Fibroblast of peridontal ligament (primary cell): ENCODE data around the gene NR2C2AP.

Source experiments
- DNase-seq: peaks from one replicate; pipeline ENCODE4 v3.0.0-alpha.2; 2010; ENCODE audit errors: extremely low read depth

NR2C2AP gene

GRCh38 chr19:19214892-19215291 is 11.7 kb upstream of the NR2C2AP start:
- DNase-seq = peak; percentile 22

DNA sequence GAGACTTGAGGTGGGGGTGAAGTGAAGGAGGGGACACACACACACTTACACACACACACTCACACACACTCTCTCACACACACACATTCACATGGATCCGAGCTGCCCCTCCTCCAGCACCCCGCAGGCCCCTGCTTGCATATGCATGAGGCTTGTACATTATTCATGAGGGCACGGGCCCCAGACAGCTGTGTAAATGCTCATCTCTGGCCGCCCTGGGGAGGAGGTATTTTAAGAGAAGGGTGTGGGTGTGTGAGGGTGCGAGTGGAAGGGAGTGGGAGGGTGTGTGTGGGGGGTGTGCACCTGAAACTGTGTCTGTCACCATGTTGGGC is 10.9 kb upstream of the NR2C2AP start:
- DNase-seq = no peak

- DNase-seq = no peak
These were observed 10.4 kb upstream of the NR2C2AP start for GRCh38 chr19:19213426-19214158.

DNA sequence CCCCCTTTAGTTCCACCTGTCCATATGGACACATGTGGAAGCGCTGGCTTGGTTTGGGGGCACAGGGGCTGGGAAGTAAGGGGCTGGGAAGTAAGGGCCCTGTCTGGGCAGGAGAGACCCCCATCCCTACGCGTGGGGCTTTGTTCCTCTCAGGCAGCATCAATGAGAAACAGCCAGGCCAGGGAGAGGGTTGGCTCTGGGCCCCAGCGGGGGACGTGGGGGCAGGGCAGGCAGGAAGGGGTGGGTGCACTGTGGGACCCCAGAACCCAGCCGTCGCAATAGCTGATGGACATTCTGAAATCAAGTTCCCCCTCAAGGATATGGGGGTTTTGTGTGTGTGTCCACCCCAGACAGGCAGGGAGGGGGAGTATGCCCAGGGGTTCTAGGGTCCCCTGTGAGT is 9.7 kb upstream of the NR2C2AP start:
- DNase-seq = no peak

DNA sequence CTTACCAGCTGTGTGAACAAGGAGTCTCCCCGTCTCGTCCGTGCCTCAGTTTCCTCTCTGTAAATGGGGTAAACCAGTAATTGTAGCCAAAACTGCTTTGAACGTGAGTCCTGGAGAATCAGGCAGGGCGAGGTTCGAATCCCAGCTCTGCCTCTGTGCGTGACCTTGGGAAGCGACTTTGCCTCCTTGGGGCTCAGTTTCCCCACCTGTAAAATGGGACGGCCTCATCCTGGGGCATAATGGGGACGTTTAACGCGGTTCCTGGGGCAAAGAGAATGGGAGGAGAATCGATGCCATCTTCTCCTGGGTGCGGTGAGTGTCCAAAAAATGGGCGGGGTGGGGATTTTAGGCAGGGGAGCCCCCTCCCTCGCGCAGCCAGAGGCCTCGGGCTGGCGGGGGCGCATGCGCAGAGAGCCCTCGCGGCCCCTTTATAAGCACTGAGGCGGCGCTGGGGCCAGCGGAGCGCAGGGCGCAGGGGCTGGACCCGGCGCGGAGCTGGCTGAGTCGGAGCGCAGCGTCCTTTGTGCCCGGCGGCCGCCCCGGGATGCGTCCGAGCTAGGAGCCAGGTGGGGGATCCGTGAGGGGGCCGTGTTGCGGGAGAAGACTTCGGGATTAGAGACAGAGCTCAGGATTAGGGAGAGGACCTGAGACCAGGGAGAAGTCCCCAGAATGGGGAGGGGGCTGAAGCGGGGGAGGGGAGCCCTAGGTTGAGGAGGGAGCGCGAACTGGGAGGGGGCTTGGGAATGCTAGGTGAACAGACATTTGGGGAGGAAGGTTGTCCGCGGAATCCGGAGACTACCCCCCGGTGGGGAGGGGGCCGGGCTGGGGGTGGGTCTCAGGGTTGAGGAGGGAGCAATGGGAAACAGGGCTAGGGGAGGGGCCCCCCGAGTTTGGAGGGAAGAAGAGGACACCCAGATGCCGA is 8.5 kb upstream of the NR2C2AP start, which contains the start of gene NCAN:
Gene NCAN, plus strand, starts transcription at position 460 of the 922 bp plus-strand sequence. CDS start 4,996 bp downstream, outside the sequence.
- DNase-seq = no peak

DNA sequence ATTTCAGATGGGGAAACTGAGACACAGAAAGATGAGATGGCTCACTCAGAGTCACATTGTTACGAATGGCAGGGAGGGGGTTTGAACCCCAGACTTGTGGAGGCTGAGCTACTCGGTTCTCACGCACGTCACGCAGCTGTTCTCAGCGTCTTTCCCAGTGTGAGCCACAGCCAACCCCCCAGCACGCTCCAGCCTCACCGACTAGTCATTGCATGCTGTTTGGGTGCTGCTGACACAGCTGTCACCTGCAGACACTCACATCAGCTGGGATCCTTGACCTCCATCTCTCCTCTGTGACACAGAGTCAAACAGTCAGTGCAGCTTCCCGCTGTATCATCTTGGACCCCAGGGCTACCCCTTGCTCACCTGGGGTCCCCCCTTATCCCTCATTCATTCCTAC is 6.2 kb upstream of the NR2C2AP start:
- DNase-seq = no peak

GRCh38 chr19:19207637-19208572 is 4.7 kb upstream of the NR2C2AP start:
- no peak for DNase-seq

GRCh38 chr19:19206938-19207337 is 3.7 kb upstream of the NR2C2AP start:
- DNase-seq = no peak

DNA sequence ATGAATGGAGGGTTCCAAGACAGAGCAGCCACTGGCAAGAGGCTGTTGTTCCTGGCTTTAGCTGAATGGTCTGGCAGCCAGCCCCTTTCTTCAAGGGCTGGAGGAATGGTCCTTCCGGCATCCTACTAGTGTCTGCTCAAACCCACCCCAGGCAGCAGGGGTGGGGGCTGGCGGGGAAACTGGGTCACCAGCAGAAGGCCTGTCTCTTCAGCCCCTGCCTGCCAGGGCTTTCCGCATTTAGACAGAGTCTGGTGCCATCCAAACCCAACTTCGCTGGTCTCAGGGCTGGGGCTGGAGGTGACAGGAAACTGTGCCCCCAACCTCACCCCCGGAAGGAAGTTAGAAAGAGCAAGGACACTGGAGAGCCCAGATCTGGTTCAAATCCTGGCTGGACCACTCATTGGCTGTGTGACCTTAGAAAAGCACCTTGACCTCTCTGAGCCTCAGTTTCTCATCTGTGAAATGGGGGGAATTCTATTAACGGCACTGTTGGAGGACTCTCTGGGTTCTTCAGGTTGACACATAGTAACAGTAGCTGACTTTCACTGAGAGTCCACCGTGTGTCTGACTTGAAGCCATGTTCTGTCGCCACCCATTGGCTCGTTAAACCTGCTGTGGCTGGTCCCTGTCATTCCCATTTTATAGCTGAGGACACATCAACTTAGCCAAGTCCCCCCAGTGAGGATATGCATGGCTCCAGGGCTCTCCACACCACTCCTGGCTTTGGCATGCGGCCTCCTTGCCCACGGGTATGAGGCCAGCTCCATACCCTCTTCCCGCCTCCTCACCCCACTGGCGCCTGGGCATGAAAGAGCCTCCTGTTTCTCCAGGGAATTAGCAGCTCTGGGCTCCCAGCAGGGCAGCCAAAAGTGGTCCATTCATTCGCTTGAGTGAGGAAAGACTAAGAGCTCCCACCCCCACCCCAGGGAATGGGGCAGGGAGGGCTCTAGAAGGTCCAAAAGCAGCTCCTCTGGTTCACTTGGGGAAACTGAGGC is 2.5 kb upstream of the NR2C2AP start:
- no peak for DNase-seq

DNA sequence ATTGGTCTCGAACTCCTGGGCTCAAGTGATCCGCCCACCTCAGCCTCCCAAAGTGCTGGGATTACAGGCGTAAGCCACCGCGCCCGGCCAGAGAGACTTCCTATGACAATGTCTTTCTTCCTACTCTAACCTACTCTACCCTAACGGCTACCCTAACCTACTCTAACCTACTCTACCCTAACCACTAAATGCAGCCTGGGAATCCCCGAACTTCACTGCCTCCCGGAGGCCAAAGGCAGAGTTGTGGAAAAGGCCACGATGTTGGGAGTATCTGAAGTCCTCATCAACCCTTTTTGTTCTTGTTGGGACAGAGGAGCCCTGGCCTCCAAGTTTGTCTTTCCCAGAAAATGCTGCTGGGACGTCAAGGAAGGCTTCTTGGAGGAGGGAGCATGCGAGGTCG is 967 bp upstream of the NR2C2AP start:
- DNase-seq = no peak

DNA sequence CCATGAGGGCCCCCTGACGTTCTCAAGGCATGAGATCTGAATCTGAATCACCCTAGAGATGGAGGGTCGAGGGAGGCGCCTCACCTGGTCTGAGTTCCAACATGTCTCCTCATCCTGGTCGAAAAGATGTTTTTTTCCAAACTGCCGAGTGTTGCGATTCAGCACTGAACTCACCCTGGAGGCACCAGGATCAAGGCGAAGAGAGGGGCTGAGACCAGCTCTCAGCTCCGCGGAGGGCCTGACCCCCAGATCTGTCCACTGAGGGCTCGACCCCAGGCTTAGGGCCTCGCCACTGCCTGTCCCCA is 555 bp downstream of the NR2C2AP start:
- DNase-seq = no peak

DNA sequence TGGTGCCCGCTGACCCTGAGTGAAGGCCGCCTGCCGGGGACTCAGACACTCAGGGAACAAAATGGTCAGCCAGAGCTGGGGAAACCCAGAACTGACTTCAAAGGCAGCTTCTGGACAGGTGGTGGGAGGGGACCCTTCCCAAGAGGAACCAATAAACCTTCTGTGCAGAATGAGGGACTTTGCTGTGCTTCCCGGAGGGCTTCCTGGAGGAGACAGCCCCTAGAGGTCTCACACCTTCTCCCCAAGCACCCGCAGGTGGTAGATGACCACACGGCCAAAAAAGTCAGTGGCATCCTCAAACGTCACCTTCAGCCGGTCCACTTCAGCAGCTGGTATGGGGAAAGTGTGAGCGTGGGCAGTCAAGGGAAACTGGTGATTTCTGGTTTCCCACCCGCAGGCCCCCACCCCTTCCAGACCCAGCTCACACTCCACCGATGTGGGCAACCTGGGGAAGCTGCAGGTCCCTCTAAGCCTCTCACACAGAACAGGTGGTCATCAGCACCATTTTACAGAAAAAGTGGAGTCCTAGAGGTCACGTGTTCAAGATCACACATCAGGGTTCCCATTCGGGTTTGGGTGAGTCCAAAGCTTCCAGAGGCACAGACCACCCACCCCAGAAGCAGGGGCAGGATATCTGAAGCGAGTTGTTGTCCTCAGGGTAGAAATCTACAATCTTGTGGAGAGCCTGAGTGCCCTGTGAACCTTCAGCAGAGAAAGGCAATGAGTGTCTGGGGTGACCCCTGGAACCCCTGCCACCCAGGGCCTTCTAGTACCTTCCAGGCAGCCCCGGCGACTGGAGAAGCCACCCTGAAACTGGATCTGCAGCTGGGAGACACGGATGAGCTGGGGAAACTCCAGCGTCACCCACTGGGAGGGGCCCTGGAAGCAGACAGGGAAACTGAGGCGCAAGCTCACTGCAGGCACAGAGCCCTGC is 1.2 kb downstream of the NR2C2AP start:
- DNase-seq = no peak

DNA sequence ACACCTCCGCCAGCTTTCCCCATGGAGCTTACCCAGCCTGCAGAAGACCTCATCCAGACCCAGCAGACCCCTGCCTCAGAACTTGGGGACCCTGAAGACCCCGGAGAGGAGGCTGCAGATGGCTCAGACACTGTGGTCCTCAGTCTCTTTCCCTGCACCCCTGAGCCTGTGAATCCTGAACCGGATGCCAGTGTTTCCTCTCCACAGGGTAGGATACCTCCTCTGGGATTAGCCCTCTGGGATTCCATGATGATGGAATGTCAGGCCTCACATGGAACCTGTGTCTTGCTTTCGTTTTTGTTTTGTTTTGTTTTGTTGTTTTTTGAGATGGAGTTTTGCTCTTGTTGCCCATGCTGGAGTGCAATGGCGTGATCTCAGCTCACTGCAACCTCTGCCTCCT is 9.3 kb downstream of the NR2C2AP start:
- no peak for DNase-seq

DNA sequence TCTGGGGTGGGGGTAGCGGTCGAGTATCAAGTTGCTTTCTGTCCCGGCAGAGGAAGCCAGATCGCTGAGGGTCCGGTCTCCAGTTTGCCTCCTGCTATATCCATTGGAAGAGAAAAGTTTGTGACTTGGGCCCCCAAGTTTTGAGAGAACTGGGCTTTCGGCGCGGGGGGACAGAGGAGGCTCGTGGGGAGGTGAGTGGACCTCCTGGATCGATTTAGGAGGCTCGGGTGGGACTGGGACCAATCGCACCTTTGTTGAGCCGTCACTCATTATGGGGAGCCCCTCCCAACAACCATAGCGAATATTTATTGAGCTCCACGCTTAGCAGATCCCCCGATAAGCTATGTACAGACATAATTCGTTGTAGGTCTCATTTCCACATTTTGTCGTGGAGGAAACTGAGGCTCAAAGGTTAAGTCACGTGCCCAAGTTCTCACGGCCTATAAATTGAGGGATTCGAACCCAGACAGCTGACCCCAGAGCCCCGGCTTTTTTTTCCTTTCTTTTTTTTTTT is 10.2 kb downstream of the NR2C2AP start:
- DNase-seq = no peak

GRCh38 chr19:19192078-19192882 is 10.9 kb downstream of the NR2C2AP start, which contains the start of the genes BORCS8 and RFXANK:
Gene BORCS8, minus strand, starts transcription at chr19:19192152. Its CDS starts 35 bp downstream, at chr19:19192117.
Gene RFXANK, plus strand, starts transcription at chr19:19192258. Its CDS starts 1,689 bp downstream, at chr19:19193947.
- peak; percentile 99 for DNase-seq

- no peak for DNase-seq
These were observed 11.5 kb downstream of the NR2C2AP start for GRCh38 chr19:19191768-19192077.

- no peak for DNase-seq
These were observed 16.5 kb downstream of the NR2C2AP start for GRCh38 chr19:19186742-19187141.
